DND-41 (cell line): Measurements from ENCODE around the gene SPART.

Experiments
- ATAC-seq: fragments of 200-7000 bp; cut with Tn5 transposase; 3 replicates; pipeline ENCODE4 v1.9.1; 2021; ENCODE audit warnings: low read depth; ENCODE audit not compliant: insufficient read depth
- DNase-seq: peaks from one replicate; pipeline ENCODE4 v3.0.0-alpha.2; 2020
- H2AFZ ChIP-seq: 2 replicates; pipeline ENCODE4 v1.6.0; 2012; ENCODE audit warnings: low read depth, low read length
- H3K27ac ChIP-seq: 2 replicates; pipeline ENCODE4 v1.5.1; 2012; ENCODE audit warnings: low read length, inconsistent platforms
- H3K27me3 ChIP-seq: fragments of 200-600 bp; sonication (generic); 2 replicates; pipeline ENCODE4 v1.6.0; 2012; ENCODE audit warnings: low read length, mild to moderate bottlenecking, inconsistent platforms; ENCODE audit not compliant: insufficient read depth, poor library complexity
- H3K36me3 ChIP-seq: 2 replicates; pipeline ENCODE4 v1.5.1; 2012; ENCODE audit warnings: low read length, inconsistent platforms; ENCODE audit not compliant: insufficient read depth
- H3K4me1 ChIP-seq: 2 replicates; pipeline ENCODE4 v1.5.1; 2012; ENCODE audit warnings: mild to moderate bottlenecking, low read length; ENCODE audit not compliant: insufficient read depth
- H3K4me2 ChIP-seq: 2 replicates; pipeline ENCODE4 v1.6.0; 2012; ENCODE audit warnings: mild to moderate bottlenecking, moderate library complexity, low read length, inconsistent platforms; ENCODE audit not compliant: insufficient read depth
- H3K4me3 ChIP-seq, 2 experiments: fragments of 200-600 bp in 1 of 2; shearing (Covaris generic) in 1 of 2; 2 replicates each; pipeline ENCODE4 v1.5.1; 2012 to 2016; ENCODE audit warnings: inconsistent platforms in 2 of 2, low read length in 2 of 2, mild to moderate bottlenecking in 2 of 2, low read depth in 1 of 2, moderate library complexity in 1 of 2
- H3K79me2 ChIP-seq: 2 replicates; pipeline ENCODE4 v1.6.0; 2012; ENCODE audit warnings: low read length, inconsistent platforms; ENCODE audit not compliant: insufficient read depth
- H3K9ac ChIP-seq: 2 replicates; pipeline ENCODE4 v1.6.0; 2012; ENCODE audit warnings: low read depth, mild to moderate bottlenecking, inconsistent platforms, low read length, moderate library complexity
- H3K9me3 ChIP-seq: 2 replicates; pipeline ENCODE4 v1.5.1; 2012; ENCODE audit warnings: low read length, moderate library complexity, mild to moderate bottlenecking, inconsistent platforms; ENCODE audit not compliant: insufficient read depth, severe bottlenecking
- H4K20me1 ChIP-seq: 2 replicates; pipeline ENCODE4 v1.6.0; 2012; ENCODE audit warnings: low read length; ENCODE audit not compliant: insufficient read depth
- EZH2 ChIP-seq: IDR thresholded peaks from 3 replicates; pipeline ENCODE4 v1.6.1; 2012; ENCODE audit warnings: borderline replicate concordance, low read depth, mild to moderate bottlenecking, moderate library complexity, low read length, inconsistent platforms; ENCODE audit not compliant: severe bottlenecking
- TF ChIP-seq, protein P1 (sequence below): IDR thresholded peaks from 2 replicates; pipeline ENCODE4 v1.5.1; 2012; ENCODE audit warnings: borderline replicate concordance, low read length, moderate library complexity, mild to moderate bottlenecking; ENCODE audit not compliant: poor library complexity, severe bottlenecking; ENCODE audit errors: extremely low read depth

Gene SPART

GRCh38 chr13:36297366-36298338 is 48.5 kb downstream of the SPART start, which contains the start of gene CCDC169:
CCDC169 (minus strand) TSS chr13:36297814; CDS start chr13:36297719, 95 bp downstream.
- Histone ChIP-seq H3K36me3 (no peaks in the 10 kb centered on the region), H3K4me1 (no peaks in the 10 kb centered on the region), H3K27me3 (no peaks in the 10 kb centered on the region), H3K4me3 (no peak within 1 kb of the TSS), H2AFZ (no peak within 1 kb of the TSS), H3K9me3 (no peaks in the 10 kb centered on the region), H3K27ac (no peak within 1 kb of the TSS), H3K9ac (no peak within 1 kb of the TSS), H3K79me2 (no peaks in the 10 kb centered on the region), H4K20me1 (no peaks in the 10 kb centered on the region), H3K4me2 (no peak within 1 kb of the TSS)
- DNase-seq (no peak), ATAC-seq (no peak)
- TF ChIP-seq, protein P1, sequence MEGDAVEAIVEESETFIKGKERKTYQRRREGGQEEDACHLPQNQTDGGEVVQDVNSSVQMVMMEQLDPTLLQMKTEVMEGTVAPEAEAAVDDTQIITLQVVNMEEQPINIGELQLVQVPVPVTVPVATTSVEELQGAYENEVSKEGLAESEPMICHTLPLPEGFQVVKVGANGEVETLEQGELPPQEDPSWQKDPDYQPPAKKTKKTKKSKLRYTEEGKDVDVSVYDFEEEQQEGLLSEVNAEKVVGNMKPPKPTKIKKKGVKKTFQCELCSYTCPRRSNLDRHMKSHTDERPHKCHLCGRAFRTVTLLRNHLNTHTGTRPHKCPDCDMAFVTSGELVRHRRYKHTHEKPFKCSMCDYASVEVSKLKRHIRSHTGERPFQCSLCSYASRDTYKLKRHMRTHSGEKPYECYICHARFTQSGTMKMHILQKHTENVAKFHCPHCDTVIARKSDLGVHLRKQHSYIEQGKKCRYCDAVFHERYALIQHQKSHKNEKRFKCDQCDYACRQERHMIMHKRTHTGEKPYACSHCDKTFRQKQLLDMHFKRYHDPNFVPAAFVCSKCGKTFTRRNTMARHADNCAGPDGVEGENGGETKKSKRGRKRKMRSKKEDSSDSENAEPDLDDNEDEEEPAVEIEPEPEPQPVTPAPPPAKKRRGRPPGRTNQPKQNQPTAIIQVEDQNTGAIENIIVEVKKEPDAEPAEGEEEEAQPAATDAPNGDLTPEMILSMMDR: no peak
- no peak for TF ChIP-seq EZH2

- Histone ChIP-seq H3K27me3 (no peaks in the 10 kb centered on the region), H3K4me1 (no peaks in the 10 kb centered on the region), H4K20me1 (no peaks in the 10 kb centered on the region), H3K27ac (no peak overlapping the region), H3K9me3 (peaks cover 8% of the 10 kb centered on the region), H2AFZ (no peak overlapping the region), H3K4me2 (no peak overlapping the region), H3K9ac (no peak overlapping the region), H3K36me3 (no peaks in the 10 kb centered on the region), H3K4me3 (no peak overlapping the region), H3K79me2 (no peaks in the 10 kb centered on the region)
- DNase-seq (no peak), ATAC-seq (no peak)
- TF ChIP-seq, protein P1: no peak
- TF ChIP-seq EZH2: no peak
These were observed 52.1 kb downstream of the SPART start for GRCh38 chr13:36294096-36294495.

DNA sequence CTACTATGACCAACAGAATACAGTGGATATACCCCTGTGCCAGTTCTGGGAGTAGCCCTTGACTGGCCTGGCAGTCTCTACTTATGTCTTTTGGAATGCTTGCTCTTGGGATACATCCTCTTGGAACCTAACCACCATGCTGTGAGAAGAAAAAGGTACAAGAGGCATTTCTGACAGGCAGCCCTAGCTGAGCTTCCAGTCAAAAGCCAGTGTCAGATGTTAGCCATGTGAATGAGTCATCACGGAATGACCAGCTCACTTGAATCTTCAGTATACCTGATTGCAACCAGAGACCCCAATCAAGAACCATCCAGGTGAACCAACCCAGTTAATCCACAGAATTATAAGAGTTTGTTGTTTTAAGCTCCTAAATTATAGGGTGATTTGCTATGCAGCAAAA is 52.7 kb downstream of the SPART start:
- DNase-seq (no peak), ATAC-seq (no peak)
- Histone ChIP-seq H3K4me1 (no peaks in the 10 kb centered on the region), H3K36me3 (no peaks in the 10 kb centered on the region), H3K4me2 (no peak overlapping the region), H3K9me3 (peaks cover 9% of the 10 kb centered on the region), H3K4me3 (no peak overlapping the region), H3K9ac (no peak overlapping the region), H3K27ac (no peak overlapping the region), H3K27me3 (no peaks in the 10 kb centered on the region), H4K20me1 (no peaks in the 10 kb centered on the region), H3K79me2 (no peaks in the 10 kb centered on the region), H2AFZ (no peak overlapping the region)
- TF ChIP-seq EZH2: no peak
- TF ChIP-seq, protein P1: no peak
